HepG2 (cell line): ENCODE measurements around the gene SPATA21. TPM values are rescaled to one million over a fixed set of nuclear protein-coding genes. Genes with fewer than 3 reads are reported as not detected.

Experiments
- ATAC-seq: fragments of 200-7000 bp; cut with Tn5 transposase; 3 replicates; pipeline ENCODE4 v1.9.1; 2020; ENCODE audit warnings: mild to moderate bottlenecking, moderate library complexity
- BruUV-seq: library from RNA; stranded (reverse); fragments of 400-500 nt; replicated peaks from 2 replicates; lab custom pipeline; 2021; lab: Mats Ljungman, UMichigan
- CTCF ChIA-PET: fragments of 300-600 bp; formaldehyde crosslinking; extraction: SDS; loops from one replicate; lab custom pipeline; 2021; ENCODE audit warnings: low total read pairs, inconsistent platforms, low intra/inter-chr PET ratio; lab: Yijun Ruan, JAX
- POLR2A ChIA-PET: fragments of 350-600 bp; sonication (Branson Sonifier 250); formaldehyde crosslinking; loops from one replicate; lab custom pipeline; 2020; ENCODE audit warnings: antibody characterized with exemption, inconsistent platforms; lab: Yijun Ruan, JAX
- DNase-seq: peaks from one replicate; pipeline ENCODE4 v3.0.0-alpha.2; 2015; ENCODE audit warnings: low spot score
- FAIRE-seq: peaks from 3 replicates; lab custom pipeline; 2011; peaks lifted over from hg19 to GRCh38; lab: Jason Lieb, UNC
- H2AFZ ChIP-seq: one replicate; pipeline ENCODE4 v1.6.1; 2011; ENCODE audit warnings: low read length, inconsistent platforms
- H3K27ac ChIP-seq: fragments of 300-600 bp; 3 replicates; pipeline ENCODE4 v1.8.0; 2011; ENCODE audit warnings: mixed run types, mild to moderate bottlenecking, mixed read lengths, low read length, inconsistent platforms; ENCODE audit not compliant: insufficient read depth; ENCODE audit errors: extremely low read length
- H3K27me3 ChIP-seq, 2 experiments: fragments of 200-600 bp in 1 of 2; 2 replicates in 1 of 2; 3 replicates in 1 of 2; pipeline versions ENCODE4 v1.6.0 to v1.8.0; 2011; ENCODE audit warnings: low read length in 2 of 2, mild to moderate bottlenecking in 2 of 2, moderate library complexity in 2 of 2, inconsistent platforms in 1 of 2; ENCODE audit not compliant: insufficient read depth in 2 of 2, control insufficient read depth in 1 of 2
- H3K36me3 ChIP-seq, 2 experiments: fragments of 200-600 bp in 1 of 2; replicated peaks in 1 of 2; 2 replicates in 1 of 2; 3 replicates in 1 of 2; pipeline versions ENCODE4 v1.5.1 to v1.8.0; 2011; ENCODE audit warnings: low read length in 2 of 2, inconsistent platforms in 1 of 2; ENCODE audit not compliant: insufficient read depth in 2 of 2, control insufficient read depth in 1 of 2
- H3K4me1 ChIP-seq: 2 replicates; pipeline ENCODE4 v1.5.1; 2012; ENCODE audit warnings: low read length, inconsistent platforms; ENCODE audit not compliant: insufficient read depth
- H3K4me2 ChIP-seq: 2 replicates; pipeline ENCODE4 v1.6.0; 2011; ENCODE audit warnings: low read depth, low read length, inconsistent platforms
- H3K4me3 ChIP-seq, 3 experiments: fragments of 200-600 bp in 1 of 3; sonication (generic), shearing (Covaris generic) in 1 of 3; replicated peaks in 1 of 3; 2 replicates each; pipeline ENCODE4 v1.5.1; 2011 to 2016; ENCODE audit warnings: low read length in 3 of 3, inconsistent platforms in 2 of 3, low read depth in 2 of 3, mild to moderate bottlenecking in 2 of 3, control low read depth in 1 of 3, mixed read lengths in 1 of 3; ENCODE audit not compliant: insufficient read depth in 1 of 3
- H3K79me2 ChIP-seq: one replicate; pipeline ENCODE4 v1.6.1; 2011; ENCODE audit warnings: low read length, inconsistent platforms; ENCODE audit not compliant: insufficient read depth
- H3K9ac ChIP-seq: 2 replicates; pipeline ENCODE4 v1.6.0; 2011; ENCODE audit warnings: mild to moderate bottlenecking, low read depth, low read length, inconsistent platforms; ENCODE audit not compliant: insufficient read depth
- H3K9me3 ChIP-seq: 2 replicates; pipeline ENCODE4 v1.5.1; 2012; ENCODE audit warnings: mild to moderate bottlenecking, low read length
- H4K20me1 ChIP-seq: 2 replicates; pipeline ENCODE4 v1.6.0; 2011; ENCODE audit warnings: inconsistent platforms, mild to moderate bottlenecking, low read length, moderate library complexity; ENCODE audit not compliant: insufficient read depth
- CENPT ChIP-seq: sonication (generic); formaldehyde crosslinking; IDR thresholded peaks from 2 replicates; pipeline ENCODE4 v1.8.0; 2022; ENCODE audit warnings: low read depth, mild to moderate bottlenecking, moderate library complexity, missing genetic modification reagents
- CHD2 ChIP-seq: IDR thresholded peaks from 2 replicates; pipeline ENCODE4 v1.6.1; 2011; ENCODE audit warnings: low read depth, low read length, improper control_type of control experiment
- CREM ChIP-seq, 2 experiments: sonication (generic) in 1 of 2; formaldehyde crosslinking in 1 of 2; IDR thresholded peaks; 2 replicates each; pipeline versions ENCODE4 v1.4.0 to v1.6.1; 2016 to 2020; ENCODE audit warnings: antibody characterized with exemption in 1 of 2, mild to moderate bottlenecking in 1 of 2, missing genetic modification reagents in 1 of 2
- GZF1 ChIP-seq: sonication (generic); formaldehyde crosslinking; IDR thresholded peaks from 2 replicates; pipeline ENCODE4 v1.5.1; 2020; ENCODE audit warnings: mild to moderate bottlenecking, missing genetic modification reagents
- HMGA1 ChIP-seq: sonication (generic); formaldehyde crosslinking; conservative IDR thresholded peaks from 2 replicates; pipeline ENCODE4 v1.4.0; 2020; ENCODE audit warnings: missing genetic modification reagents
- HNRNPLL ChIP-seq: fragments of 200-400 bp; formaldehyde crosslinking; IDR thresholded peaks from 2 replicates; pipeline ENCODE4 v1.6.1; 2017; ENCODE audit warnings: mild to moderate bottlenecking, low read depth, low read length; ENCODE audit not compliant: poor library complexity, severe bottlenecking
- KDM4B ChIP-seq: sonication (generic); formaldehyde crosslinking; IDR thresholded peaks from 2 replicates; pipeline ENCODE4 v1.4.0; 2020; ENCODE audit warnings: missing genetic modification reagents
- MEF2D ChIP-seq: sonication (generic); formaldehyde crosslinking; IDR thresholded peaks from 2 replicates; pipeline ENCODE4 v1.5.1; 2020; ENCODE audit warnings: mild to moderate bottlenecking, missing genetic modification reagents
- NFRKB ChIP-seq: fragments of 450-650 bp; IDR thresholded peaks from 2 replicates; pipeline ENCODE4 v1.6.1; 2017
- NRL ChIP-seq: sonication (generic); formaldehyde crosslinking; IDR thresholded peaks from 2 replicates; pipeline ENCODE4 v1.5.0; 2020; ENCODE audit warnings: missing genetic modification reagents, mild to moderate bottlenecking, moderate library complexity, borderline replicate concordance
- POLR2AphosphoS5 ChIP-seq: IDR thresholded peaks from 2 replicates; pipeline ENCODE4 v1.6.1; 2012; ENCODE audit warnings: low read depth, low read length
- PRMT3 ChIP-seq: sonication (generic); formaldehyde crosslinking; IDR thresholded peaks from 2 replicates; pipeline ENCODE4 v1.8.1; 2022; ENCODE audit warnings: low read depth, mild to moderate bottlenecking, moderate library complexity, missing genetic modification reagents, borderline replicate concordance
- ZBTB39 ChIP-seq: sonication (generic); formaldehyde crosslinking; IDR thresholded peaks from 2 replicates; pipeline ENCODE4 v1.5.0; 2020; ENCODE audit warnings: missing genetic modification reagents
- ZNF704 ChIP-seq: sonication (generic); formaldehyde crosslinking; IDR thresholded peaks from 2 replicates; pipeline ENCODE4 v1.8.1; 2023; ENCODE audit warnings: mild to moderate bottlenecking, inconsistent platforms, moderate library complexity, missing genetic modification reagents, borderline replicate concordance
- ZNF850 ChIP-seq: sonication (generic); formaldehyde crosslinking; conservative IDR thresholded peaks from 2 replicates; pipeline ENCODE4 v1.9.0; 2021; ENCODE audit warnings: mild to moderate bottlenecking, missing genetic modification reagents
- WGBS: methylation state at CpG from one replicate; pipeline ENCODE4 v1.1.6; 2017; ENCODE audit warnings: low lambda C conversion rate; 5-methylcytosine and 5-hydroxymethylcytosine counted together
- in situ Hi-C: cut with HindIII; loops from 2 replicates; pipeline ENCODE4 v1.10.0; 2017; ENCODE audit warnings: low pct_unique_long_range_greater_than_20kb; ENCODE audit not compliant: extremely low pct_ligation_motif_present
- intact Hi-C: fragments of 100-400 bp; cut with micrococcal nuclease; formaldehyde crosslinking; loops from one replicate; pipeline ENCODE4 v1.10.0; 2022; ENCODE audit not compliant: unreplicated experiment
- polyA plus RNA-seq, 8 experiments: library from polyadenylated mRNA; depleted of rRNA in 3 of 8; stranded (reverse) in 7 of 8; unstranded in 1 of 8; fragments of >200 nt; fragmentation: Illumina TruSeq in 4 of 8; extraction: Trizol in 4 of 8; gene quantifications; 2 replicates each; pipeline versions ENCODE4 v1.2.1 to v1.2.3, GENCODE V29; 2011 to 2016; ENCODE audit warnings: low read depth in 4 of 8, missing spikeins in 1 of 8, mixed read lengths in 1 of 8; ENCODE audit not compliant: insufficient read depth in 1 of 8
- total RNA-seq, 5 experiments: library from RNA; depleted of rRNA; stranded (reverse); fragments of >200 nt; fragmentation: Illumina TruSeq; extraction: Trizol; gene quantifications; 2 replicates each; pipeline ENCODE4 v1.2.3, GENCODE V29; 2016; ENCODE audit warnings: low read depth in 1 of 5
- TF ChIP-seq, protein P1 (sequence below): sonication (generic); formaldehyde crosslinking; IDR thresholded peaks from 2 replicates; pipeline ENCODE4 v1.9.0; 2021; ENCODE audit warnings: missing genetic modification reagents, mild to moderate bottlenecking, borderline replicate concordance

SPATA21 gene
- total and polyA plus RNA-seq, 2 of the 13 experiments (the other 11 are each of a cell fraction or from before 2014, with no cell fraction given): 0.80 to 1.4 TPM

DNA sequence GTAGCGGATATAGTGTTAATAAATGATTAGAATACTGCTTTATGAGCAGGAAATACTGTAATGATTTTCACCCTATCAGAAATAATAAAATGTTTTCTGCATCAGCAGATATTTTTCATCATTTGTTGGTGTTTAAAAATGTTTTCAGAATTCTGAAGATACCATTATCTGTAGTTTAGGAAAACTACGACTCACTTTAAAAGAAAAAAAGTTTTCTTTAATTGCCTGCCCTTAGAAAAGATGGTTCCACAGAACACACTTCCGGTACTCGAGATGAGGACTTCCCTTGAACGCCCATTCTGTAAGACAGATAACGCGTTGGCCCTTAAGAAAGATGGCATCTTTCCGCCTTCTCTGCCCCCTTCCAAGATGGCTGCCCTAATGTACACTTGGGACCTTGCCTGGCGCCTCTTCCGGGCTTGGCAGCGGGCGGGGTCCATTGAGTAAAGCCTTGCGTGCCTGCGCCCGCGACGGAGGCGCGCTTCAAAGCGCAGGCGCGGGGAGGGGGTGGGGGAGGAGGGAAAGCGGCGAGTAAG is 70.4 kb downstream of the SPATA21 start, which contains the start of gene SZRD1:
TSS of gene SZRD1 (plus strand) at position 521 of the 536 bp plus-strand sequence. CDS start 16 bp downstream, outside the sequence.
- Histone ChIP-seq H3K9me3 (no peaks in the 10 kb centered on the region), H3K27me3 (peaks cover 0 to 2% of the 10 kb centered on the region in 2 experiments; a peak in 1 of 5 replicates), H2AFZ (peak within 1 kb of the TSS; percentile 43), H3K27ac (peak within 1 kb of the TSS; percentile 88), H4K20me1 (peaks cover 32% of the 10 kb centered on the region), H3K4me3 (peak within 1 kb of the TSS; percentile 87 to 96 (median 94)), H3K4me2 (peak within 1 kb of the TSS; percentile 91), H3K4me1 (peaks cover 77% of the 10 kb centered on the region), H3K79me2 (peaks cover 42% of the 10 kb centered on the region), H3K9ac (peak within 1 kb of the TSS; percentile 91), H3K36me3 (no peaks in the 10 kb centered on the region)
- peak; percentile 96 for FAIRE-seq
- DNase-seq: peak; percentile 98
- ChIA-PET CTCF (no interaction called here), POLR2A (interaction anchor here (0.6 to 2.2 kb wide), 5 partner anchors 13 to 160 kb away, joined by 3 to 7 read pairs (median 4); partner anchors contain the start of gene NECAP2)
- intact Hi-C loops (loop anchor here (1.0 kb wide), 1 partner anchor 14 kb away; the partner anchor contains the start of gene FBXO42), in situ Hi-C loops (no loop called here)
- no TSS peak for BruUV-seq
- peak; percentile 90 for ATAC-seq
- WGBS: under 1% methylated on average over 19 of the region's 24 CpGs
- no peak for TF ChIP-seq PRMT3 (CRISPR knock-in tag)
- TF ChIP-seq CREM (IDR thresholded peaks at IDR 0.05): peak; percentile 89
- no peak for TF ChIP-seq CREM (CRISPR knock-in tag; IDR thresholded peaks at IDR 0.05)
- TF ChIP-seq HNRNPLL: peak; percentile 94
- no peak for TF ChIP-seq HMGA1 (CRISPR knock-in tag)
- TF ChIP-seq ZBTB39 (CRISPR knock-in tag): no peak
- no peak for TF ChIP-seq NRL (CRISPR knock-in tag)
- no peak; the same call in 1 of the 2 replicates for TF ChIP-seq GZF1 (CRISPR knock-in tag)
- no peak for TF ChIP-seq MEF2D (CRISPR knock-in tag)
- TF ChIP-seq ZNF850 (CRISPR knock-in tag): no peak
- TF ChIP-seq, protein P1, sequence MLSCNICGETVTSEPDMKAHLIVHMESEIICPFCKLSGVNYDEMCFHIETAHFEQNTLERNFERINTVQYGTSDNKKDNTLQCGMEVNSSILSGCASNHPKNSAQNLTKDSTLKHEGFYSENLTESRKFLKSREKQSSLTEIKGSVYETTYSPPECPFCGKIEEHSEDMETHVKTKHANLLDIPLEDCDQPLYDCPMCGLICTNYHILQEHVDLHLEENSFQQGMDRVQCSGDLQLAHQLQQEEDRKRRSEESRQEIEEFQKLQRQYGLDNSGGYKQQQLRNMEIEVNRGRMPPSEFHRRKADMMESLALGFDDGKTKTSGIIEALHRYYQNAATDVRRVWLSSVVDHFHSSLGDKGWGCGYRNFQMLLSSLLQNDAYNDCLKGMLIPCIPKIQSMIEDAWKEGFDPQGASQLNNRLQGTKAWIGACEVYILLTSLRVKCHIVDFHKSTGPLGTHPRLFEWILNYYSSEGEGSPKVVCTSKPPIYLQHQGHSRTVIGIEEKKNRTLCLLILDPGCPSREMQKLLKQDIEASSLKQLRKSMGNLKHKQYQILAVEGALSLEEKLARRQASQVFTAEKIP (CRISPR knock-in tag): no peak
- peak; percentile 56; the same call in 1 of the 2 replicates for TF ChIP-seq NFRKB
- no peak; the same call in 1 of the 2 replicates for TF ChIP-seq POLR2AphosphoS5
- no peak for TF ChIP-seq CHD2
- no peak for TF ChIP-seq ZNF704 (CRISPR knock-in tag)
- TF ChIP-seq CENPT (CRISPR knock-in tag): no peak
- no peak for TF ChIP-seq KDM4B
